ENCODE data around the gene SMC6.
A peak's percentile ranks its signal among the peaks of the same experiment; 100 is the strongest.

SMC6 gene

DNA sequence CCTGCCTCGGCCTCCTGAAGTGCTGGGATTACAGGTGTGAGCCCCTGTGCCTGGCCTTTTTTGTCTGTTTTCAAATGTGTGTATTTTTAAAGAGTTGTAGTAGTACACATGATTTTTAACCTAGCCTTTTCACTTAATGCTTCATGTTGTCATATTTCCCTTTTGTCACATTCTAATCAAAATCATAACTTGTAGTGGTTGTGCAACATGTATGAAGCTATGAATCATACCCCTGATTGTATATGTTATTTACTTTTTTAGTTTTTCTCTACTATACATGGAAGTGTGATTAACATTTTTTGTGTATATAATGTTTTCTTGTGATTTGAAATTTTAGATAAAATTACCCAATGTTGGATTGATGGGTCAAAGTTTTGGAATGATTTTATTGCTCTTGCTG is 8.8 kb upstream of the SMC6 start:
- DNase-seq (ENCODE audit: low spot score) = no peak

DNA sequence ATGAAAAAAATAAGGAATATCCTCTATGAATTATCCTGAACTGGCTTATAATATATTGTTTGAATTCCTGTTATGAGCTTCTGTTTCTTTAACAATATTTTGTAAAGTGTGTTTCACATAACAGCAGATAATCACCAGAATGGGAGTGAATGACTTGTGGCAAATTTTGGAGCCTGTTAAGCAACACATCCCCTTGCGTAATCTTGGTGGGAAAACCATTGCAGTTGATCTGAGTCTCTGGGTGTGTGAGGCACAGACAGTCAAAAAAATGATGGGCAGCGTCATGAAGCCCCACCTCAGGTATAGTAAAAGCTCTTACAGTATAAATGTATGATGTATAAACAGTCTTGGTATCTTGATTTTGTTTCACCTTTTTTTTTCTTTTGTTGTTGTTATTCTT is 6.2 kb upstream of the SMC6 start:
- no peak for DNase-seq (ENCODE audit: low spot score)

DNA sequence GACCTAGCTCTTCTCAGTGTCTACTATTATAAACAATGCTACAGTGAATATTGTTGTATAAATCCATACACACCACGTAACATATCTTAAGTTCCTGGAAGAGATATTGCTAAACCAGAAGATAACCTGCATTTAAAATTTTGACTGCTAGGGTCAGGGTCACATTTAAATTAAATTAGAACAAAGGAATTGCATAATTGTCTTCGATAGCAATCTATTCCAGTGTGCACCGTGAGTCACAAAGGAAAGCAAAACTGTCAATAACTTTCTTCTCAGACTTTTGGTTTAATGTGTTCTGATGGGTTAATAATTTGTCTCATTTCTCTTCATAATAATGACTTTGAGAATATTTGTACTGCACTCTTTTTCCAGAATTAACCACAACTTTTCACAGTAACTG is 4.5 kb upstream of the SMC6 start:
- no peak for DNase-seq (ENCODE audit: low spot score)

DNA sequence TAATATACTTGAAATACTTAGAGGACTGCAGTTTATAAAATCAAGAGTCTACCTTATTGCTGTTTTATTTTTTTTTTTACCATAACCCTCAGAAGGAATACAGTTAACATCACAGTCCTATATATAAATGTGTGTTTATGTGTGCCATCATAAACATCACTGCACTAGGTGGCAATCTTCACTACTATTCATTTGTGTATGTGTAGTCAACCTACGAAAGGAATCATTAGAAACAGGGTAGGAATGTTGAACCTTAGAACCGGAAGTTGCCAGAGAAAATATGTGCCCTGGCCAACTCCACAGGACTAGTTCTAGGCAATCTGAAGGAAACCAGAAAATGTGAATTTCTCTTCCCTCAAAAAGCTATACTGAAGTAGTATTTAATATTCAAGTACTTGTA is 3.7 kb upstream of the SMC6 start:
- DNase-seq (ENCODE audit: low spot score) = no peak

DNA sequence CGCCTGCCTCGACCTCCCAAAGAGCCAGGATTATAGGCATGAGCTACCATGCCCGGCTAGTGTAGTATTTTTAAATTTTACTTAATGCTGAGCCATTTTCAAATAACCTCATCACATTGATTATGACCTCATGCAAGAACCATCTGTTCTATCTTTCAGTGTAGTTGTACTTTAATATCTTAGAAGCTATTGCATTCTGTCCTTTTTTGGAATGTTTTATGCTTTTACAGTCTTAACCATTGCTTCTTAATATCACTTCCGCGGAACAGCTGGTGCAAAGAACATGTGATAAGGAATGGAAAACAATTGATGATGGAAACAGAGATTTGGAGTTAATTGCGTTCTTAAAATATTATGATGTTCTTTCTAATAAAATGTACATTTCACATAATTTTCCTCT is 3.1 kb upstream of the SMC6 start:
- DNase-seq (ENCODE audit: low spot score) = no peak

DNA sequence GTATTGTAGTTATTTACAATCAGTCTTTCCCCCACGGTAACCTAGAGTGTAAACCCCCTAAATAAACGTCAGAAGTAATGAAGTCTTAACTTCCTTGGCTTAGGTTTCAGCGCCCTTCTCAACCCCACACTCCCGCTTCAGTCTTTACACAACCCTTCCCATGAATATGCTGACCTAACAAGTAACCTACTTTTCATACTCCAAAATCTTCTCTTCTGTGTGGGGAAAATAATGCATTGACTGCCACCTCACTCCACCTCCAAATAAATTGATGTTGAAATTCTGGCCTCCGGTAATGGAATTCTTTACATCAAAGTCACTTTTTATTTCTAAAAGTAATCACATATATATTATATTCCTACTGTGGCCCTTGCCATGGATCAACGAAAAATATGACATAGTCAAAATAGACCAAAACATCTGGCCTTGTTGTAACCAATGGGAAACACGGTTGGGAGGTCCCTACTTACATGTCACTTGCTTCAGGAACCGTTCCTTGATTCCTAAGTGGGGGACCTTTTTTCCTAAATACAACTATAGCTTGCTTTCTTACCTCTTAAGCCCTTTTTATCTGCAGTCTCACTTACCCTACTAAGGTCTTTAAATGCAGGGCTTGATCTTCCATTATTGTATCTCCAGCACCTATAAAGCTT is 1.3 kb upstream of the SMC6 start:
- DNase-seq (ENCODE audit: low spot score) = no peak

DNA sequence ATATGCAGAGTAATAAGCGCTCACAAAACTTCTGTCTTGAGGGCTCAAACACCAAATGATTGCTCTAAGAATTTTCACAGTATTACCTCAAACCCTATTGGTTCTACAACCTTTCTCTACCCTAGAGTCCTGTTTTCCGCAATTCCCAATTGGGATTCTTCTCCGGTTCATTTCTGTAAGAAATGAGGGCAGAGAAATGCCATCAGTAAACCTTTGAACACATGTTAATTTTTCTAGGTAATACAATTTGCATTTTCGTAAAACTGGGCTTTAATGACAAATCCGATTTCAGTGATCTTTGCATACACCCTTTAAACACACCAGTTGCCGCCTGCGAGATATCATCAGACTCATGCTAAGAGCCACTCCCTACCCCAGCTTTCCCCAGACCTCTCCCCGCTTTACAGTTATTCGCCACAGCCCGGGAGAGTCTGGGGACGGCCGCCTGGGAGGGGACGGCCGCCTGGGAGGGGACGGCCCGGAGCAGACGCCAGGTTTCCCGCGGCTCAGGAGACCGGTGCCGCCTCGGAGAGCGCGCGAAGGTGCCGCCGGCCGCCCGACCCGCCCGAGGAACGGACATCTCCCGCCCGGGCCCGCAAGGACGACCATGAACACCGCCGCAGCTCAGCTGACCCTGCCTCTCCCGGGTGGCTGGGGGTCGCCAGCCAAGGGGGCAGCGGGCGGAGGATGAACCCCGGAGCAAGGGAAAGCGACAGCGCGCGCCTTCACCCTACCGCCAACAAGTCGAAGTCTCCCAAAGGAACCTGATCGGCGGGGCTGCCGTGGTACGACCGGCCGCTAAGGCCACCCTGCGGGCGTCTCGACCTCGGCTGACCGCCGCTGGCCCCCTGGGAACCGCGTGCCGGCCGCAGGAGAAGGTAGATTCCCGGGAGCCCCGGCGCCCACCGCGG is 463 bp downstream of the SMC6 start:
- DNase-seq (ENCODE audit: low spot score) = peak; percentile 48

DNA sequence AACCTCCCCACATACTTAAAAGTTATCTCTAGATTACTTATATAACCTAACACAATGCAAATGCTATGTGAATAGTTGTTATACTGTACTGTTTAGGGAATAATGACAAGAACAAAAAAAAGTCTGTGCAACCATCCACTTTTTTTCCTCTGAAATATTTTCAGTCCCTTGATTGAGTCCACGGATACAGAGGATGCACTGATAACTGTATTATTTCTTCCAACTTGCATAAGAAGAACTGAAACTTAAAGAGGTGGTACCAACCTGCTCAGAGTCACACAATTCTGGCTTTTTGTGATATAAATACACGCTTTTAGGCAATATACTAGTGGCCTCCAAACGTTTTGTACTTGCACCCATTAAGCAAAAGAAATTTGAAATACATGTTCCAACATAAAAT is 1.4 kb downstream of the SMC6 start:
- DNase-seq (ENCODE audit: low spot score) = no peak

DNA sequence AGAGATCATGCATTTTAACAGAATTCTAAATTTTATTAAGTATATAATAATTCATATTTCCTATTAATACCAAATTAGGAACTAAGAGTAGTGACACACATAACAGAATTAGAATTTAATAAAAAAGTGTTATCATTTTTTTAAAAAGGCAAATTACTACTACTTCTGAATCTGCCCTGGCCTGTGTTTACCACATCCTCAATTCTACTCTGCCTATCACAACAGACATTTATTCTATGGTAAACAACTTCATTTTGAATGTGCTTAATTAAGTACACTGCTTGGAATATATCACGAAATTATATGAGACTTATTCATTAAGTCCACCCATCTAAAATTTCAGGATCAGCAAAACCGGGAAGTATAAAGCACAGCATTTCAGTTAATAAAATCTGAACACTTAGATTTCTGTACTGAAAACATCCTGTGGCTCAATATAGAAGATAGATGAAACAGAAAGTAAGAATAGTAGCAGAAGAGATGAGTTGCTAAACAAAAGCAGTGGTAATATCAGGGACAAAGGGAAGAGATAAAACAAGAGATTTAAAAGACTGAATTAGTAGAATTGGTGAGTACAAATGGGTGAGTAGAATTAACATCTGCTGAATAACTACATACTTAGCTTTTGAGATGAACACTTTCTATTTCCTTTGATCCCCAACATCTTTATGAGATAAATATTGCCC is 3.7 kb downstream of the SMC6 start:
- no peak for DNase-seq (ENCODE audit: low spot score)

DNA sequence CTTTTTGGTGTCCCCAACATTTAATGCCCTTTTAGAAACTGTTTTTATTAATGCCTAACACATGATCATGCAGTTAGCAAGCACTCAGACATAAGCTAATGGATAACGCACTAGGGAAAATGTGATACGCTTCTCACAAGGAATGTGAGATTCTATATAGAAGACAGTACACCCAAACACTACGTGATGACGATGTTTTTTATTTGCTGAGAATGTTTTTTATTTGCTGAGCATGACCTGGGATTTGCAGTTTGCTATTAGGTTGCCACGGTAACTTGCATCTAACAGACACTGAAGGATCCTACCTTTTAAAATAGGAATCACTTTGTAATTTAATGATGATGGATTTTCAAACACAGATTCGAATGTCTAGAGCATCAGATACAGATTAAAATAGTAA is 4.9 kb downstream of the SMC6 start:
- DNase-seq (ENCODE audit: low spot score) = no peak

DNA sequence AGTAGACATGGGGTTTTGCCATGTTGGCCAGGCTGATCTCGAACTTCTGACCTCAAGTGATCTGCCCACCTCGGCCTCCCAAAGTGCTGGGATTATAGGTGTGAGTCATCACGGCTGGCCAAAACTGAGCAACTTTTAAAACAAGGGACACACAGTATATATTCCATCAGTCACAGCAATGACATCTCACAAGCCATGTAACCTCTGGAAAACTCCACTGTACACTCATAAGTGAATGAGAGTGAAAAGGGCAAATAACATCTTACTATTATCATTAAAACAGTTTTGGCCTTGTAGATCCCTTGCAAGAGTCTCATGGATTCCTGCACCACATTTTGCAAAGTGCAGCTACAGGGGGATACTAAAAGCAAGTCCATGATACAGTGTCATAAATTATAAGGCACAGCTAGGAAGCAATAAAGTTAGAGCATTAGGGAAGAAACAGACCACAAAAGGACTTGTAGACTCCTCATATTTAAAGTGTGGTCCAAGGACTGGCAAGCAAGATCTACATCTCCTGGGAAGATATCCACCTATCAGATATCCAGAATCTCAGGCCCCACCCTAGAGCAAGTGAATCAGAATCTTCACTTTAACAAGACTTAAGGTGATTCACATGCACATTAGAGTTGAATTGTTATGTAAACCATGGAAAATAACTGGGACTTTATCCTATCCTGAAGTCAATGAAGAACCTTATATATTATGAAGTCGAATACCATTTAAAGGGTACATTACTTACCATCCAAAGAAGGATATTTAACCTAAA is 5.7 kb downstream of the SMC6 start:
- DNase-seq (ENCODE audit: low spot score) = no peak

DNA sequence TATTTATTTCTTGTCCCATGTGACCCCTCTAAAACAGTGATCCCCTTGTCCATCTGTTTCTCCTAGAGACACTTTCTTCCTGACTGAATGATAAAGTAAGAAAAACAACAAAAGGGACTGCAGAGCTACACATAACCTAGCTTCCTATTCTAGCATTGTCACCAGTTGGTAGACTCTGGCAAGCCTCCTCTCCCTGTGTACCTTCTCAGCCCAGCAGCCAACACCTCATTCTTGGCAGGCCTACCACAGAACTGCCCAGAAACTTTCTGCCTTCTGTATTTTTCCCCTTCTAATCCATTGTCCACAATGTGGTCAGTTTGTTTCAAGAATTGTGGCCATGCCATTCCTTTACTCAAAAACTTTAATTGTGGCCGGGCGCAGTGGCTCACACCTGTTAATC is 13.4 kb downstream of the SMC6 start:
- no peak for DNase-seq (ENCODE audit: low spot score)

DNA sequence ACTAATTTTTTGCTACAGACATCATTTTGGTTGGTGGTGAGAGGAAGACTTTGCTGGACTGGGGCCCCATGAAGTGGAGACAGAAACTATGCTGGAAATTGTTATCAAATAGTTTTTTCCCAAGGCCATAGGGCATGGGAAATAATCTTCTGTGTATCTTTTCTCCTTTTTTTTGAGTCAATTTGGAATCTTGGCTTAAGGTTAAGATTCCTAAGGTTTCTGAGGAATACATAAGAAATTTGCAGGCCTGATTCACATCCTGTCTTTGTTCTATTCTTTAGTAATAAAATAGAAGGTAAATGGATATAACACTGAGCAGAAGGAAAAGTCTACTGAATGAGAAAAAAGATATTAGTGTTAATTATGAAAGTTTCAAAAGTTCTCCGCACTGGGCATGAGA is 16.6 kb downstream of the SMC6 start:
- no peak for DNase-seq (ENCODE audit: low spot score)

DNA sequence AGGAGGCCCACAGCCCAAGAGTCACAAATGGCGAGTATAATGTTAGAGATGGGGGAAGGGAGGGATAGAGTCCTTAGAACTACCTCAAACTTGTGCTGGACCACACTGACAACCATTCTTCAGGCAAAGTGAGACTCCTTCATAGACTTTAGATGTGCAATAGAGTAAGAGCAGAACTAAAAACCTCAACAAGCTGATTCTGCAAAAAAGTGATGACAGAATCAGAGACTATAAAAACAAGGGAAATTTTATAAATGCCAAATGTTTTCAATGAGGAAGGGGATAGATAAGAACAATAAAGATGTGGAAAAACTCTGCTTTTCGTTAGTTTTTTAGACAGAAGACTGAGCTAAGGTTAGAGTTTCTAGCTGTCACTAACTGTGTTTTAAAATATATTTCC is 17.7 kb downstream of the SMC6 start:
- no peak for DNase-seq (ENCODE audit: low spot score)

DNA sequence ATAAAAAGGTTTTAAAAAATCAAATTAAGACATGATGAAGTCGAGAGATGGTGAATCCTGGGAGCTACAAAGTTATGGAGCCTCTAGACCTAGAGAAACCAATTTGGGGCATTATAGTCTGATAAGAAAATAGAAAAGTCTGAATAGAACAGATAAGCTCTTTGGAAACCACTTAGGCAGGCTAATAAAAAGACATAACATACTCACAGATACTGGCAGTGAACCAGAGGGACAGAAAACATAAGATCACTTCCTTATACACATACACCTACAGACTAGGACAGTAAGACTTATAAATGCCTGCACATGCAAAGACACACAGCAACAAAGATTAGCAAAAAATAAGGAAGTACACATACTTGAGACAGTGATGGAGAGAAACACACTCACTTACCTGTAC is 20.0 kb downstream of the SMC6 start:
- DNase-seq (ENCODE audit: low spot score) = no peak

DNA sequence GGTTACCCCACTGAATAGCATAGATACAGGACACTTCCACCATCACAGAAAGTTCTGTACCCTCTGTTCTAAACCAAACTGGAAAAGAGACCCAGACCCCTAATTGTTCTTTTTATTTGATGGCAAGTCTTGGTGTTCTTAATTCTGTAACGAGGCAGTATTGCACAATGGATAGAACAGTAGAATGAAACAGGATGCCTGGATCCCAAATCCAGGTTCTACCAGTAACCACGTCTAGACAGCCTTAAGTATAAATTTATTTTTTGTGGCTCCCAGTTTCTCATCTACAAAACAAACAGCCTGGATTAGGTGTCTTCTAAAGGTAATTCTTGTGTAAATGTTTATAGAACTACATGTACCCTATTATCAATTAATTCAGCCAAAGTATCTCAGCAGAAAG is 23.7 kb downstream of the SMC6 start:
- DNase-seq (ENCODE audit: low spot score) = no peak

DNA sequence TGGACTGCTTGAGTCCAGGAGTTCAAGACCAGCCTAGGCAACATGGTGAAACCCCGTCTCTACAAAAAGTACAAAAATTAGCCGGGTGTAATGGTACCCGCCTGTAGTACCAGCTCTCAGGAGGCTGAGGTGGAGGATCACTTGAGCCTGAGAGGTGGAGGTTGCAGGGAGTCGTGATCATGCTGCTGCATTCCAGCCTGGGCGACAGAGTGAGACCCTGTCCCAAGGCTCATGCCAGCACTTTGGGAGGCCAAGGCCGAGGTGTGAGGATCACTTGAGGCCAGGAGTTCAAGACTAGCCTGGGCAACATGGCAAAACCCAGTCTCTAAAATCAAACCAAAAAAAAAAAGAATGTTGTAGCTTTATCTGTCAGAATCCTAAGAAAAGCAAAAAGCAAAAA is 25.4 kb downstream of the SMC6 start:
- DNase-seq (ENCODE audit: low spot score) = no peak

DNA sequence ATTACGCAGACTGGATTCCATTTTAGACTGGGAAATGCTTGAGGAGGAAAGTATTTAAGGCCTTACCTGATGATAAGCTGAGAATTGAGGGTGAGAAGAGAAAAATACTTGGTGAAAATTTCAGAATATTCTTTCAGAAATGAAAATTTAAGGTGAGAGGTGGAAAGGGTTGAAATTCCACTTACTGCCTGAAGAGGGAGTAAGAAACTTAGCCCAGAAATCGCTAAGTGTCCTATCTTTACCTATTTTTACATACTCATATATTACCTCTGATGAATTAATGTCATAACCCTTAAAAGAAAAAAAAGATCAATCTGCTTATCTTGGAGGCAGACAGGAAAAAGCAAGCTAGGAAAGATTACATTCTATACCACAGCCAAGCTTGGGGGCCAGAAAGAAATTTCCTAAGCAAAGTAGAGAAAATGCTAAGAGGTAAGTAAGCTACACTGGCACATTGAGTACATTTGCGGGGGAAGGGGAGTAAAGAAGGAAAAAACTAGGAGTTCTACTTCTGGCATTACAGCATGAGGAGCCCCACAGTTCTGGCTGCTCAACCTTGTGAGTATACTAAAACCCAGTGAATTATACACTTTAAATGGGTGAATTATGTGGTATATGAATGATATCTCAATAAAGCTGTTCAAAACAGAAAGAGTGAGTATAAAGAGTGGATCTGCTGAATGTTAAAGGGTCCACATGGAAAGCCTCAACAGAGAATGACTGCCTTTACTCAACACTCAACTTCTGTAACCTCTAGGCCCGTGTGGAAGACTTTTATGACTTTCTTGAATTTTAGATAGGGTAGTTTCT is 33.8 kb downstream of the SMC6 start:
- peak; percentile 7 for DNase-seq (ENCODE audit: low spot score)

DNA sequence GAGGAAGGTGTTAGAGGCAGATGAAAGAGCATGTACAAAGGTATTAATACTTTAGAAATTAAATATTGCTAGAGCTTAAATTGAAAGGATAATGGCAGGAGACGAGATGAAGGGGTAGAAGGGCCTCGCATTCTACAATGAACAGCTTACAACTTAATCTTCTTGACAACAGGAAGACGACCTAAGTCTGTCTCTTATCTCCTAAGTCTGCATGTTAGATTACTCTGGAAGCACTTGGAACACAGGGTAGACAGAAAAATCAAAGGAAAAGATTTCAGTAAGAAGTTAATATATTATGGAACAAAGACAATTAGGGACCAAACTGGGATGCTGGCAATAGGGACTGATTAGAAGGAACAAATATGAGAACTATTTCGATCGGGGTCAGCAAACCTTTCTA is 34.9 kb downstream of the SMC6 start:
- DNase-seq (ENCODE audit: low spot score) = no peak

DNA sequence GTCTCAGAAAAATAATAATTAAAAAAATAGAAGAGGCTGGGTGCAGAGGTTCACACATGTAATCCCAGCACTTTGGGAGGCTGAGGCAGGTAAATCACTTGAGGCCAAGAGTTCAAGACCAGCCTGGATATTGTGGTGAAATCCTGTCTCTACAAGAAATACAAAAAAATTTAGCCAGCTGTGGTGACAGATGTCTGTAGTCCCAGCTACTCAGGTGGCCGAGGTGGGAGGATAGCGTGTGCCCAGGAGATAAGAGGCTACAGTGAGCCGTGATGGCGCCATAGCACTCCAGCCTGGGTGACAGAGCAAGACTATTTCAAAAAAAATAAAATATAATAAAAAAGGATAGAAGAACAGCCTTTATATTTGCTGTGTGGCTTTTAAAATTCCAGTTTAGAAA is 35.9 kb downstream of the SMC6 start:
- no peak for DNase-seq (ENCODE audit: low spot score)

DNA sequence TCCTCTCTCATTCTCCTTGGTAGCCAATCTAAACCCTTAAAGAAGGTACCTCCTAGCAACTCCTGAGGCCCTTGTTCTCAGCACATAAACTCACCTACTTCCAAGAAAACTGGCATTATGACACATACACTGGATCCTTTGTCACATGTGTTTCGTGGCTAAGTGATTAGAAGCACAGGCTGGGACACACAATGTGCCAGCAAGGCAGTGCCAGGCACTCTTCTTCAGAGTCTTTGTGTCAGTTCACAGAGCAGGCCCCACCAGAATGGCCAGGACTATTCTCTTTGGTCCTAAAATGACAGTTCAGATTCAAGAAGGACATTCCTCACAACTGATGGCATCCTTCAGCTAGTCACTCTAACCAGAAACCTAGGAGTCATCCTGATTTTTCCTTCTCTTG is 40.3 kb downstream of the SMC6 start:
- no peak for DNase-seq (ENCODE audit: low spot score)

All from AG08396 (cell line).